PC-9 (cell line): ENCODE results near the gene IL31. TPM values are rescaled to one million over a fixed set of nuclear protein-coding genes. Genes with fewer than 3 reads are reported as not detected.

Experiments
- BruUV-seq: library from RNA; stranded (reverse); fragments of 400-500 nt; replicated peaks from 2 replicates; lab custom pipeline; 2021; lab: Mats Ljungman, UMichigan
- CTCF ChIA-PET: fragments of 300-600 bp; sonication (Branson Sonifier 250); formaldehyde crosslinking; loops from one replicate; lab custom pipeline; 2022; ENCODE audit warnings: antibody characterized with exemption; lab: Charles Lee
- POLR2A ChIA-PET: fragments of 300-600 bp; sonication (Branson Sonifier 250); formaldehyde crosslinking; loops from one replicate; lab custom pipeline; 2022; ENCODE audit warnings: antibody characterized with exemption; ENCODE audit not compliant: unreplicated experiment; lab: Charles Lee
- DNase-seq, 2 experiments: peaks; one replicate each; pipeline versions ENCODE4 v3.0.0 to v3.0.0-alpha.2; 2015 to 2022; ENCODE audit warnings: mixed read lengths in 1 of 2
- H2AFZ ChIP-seq: fragments of 200-600 bp; sonication (generic); 2 replicates; pipeline ENCODE4 v1.8.1; 2017; ENCODE audit warnings: antibody characterized with exemption
- H3F3A ChIP-seq: fragments of 200-600 bp; sonication (generic); 2 replicates; pipeline ENCODE4 v1.8.1; 2017; ENCODE audit warnings: antibody characterized with exemption, mild to moderate bottlenecking, low read depth; ENCODE audit not compliant: insufficient read depth
- H3K27ac ChIP-seq: fragments of 200-600 bp; sonication (generic); 2 replicates; pipeline ENCODE4 v1.6.1; 2016; ENCODE audit warnings: mixed run types
- H3K27me3 ChIP-seq: fragments of 200-600 bp; sonication (generic); 2 replicates; pipeline ENCODE4 v1.6.1; 2016; ENCODE audit warnings: low read depth, mixed run types; ENCODE audit not compliant: insufficient read depth
- H3K36me3 ChIP-seq: fragments of 200-600 bp; sonication (generic); 2 replicates; pipeline ENCODE4 v1.6.1; 2016; ENCODE audit warnings: low read depth, mixed run types
- H3K4me1 ChIP-seq: fragments of 200-600 bp; sonication (generic); replicated peaks from 2 replicates; pipeline ENCODE4 v1.6.1; 2016; ENCODE audit warnings: mixed run types; ENCODE audit not compliant: insufficient read depth
- H3K4me2 ChIP-seq: fragments of 200-600 bp; sonication (generic); 2 replicates; pipeline ENCODE4 v1.6.1; 2017; ENCODE audit warnings: mixed run types
- H3K4me3 ChIP-seq: fragments of 200-600 bp; sonication (generic); 2 replicates; pipeline ENCODE4 v1.6.1; 2016; ENCODE audit warnings: mixed run types
- H3K79me2 ChIP-seq: fragments of 200-600 bp; sonication (generic); 2 replicates; pipeline ENCODE4 v1.6.1; 2017; ENCODE audit warnings: low read depth, mixed run types
- H3K9me2 ChIP-seq: fragments of 200-600 bp; sonication (generic); 2 replicates; pipeline ENCODE4 v1.8.1; 2017; ENCODE audit warnings: mild to moderate bottlenecking; ENCODE audit not compliant: insufficient read depth
- H3K9me3 ChIP-seq: fragments of 200-600 bp; sonication (generic); 2 replicates; pipeline ENCODE4 v1.8.1; 2016; ENCODE audit warnings: low read depth; ENCODE audit not compliant: insufficient read depth
- H4K20me1 ChIP-seq: fragments of 200-600 bp; sonication (generic); 2 replicates; pipeline ENCODE4 v1.8.1; 2017; ENCODE audit not compliant: insufficient read depth
- CTCF ChIP-seq: fragments of 200-600 bp; sonication (generic); conservative IDR thresholded peaks from 2 replicates; pipeline ENCODE4 v1.6.1; 2017; ENCODE audit warnings: mixed run types, antibody characterized with exemption, mild to moderate bottlenecking, moderate library complexity
- EZH2 ChIP-seq: fragments of 200-600 bp; sonication (generic); IDR thresholded peaks from 2 replicates; pipeline ENCODE4 v1.8.0; 2017; ENCODE audit warnings: antibody characterized with exemption, low read depth
- intact Hi-C: fragments of 100-400 bp; cut with micrococcal nuclease; formaldehyde crosslinking; loops from one replicate; pipeline ENCODE4 v1.10.0; 2022; ENCODE audit not compliant: unreplicated experiment
- total RNA-seq: library from RNA; stranded (reverse); gene quantifications from 2 replicates; pipeline ENCODE4 v1.2.3, GENCODE V29; 2021

IL31 gene
- total RNA-seq, 1 experiment from 2014 or later: not detected

DNA sequence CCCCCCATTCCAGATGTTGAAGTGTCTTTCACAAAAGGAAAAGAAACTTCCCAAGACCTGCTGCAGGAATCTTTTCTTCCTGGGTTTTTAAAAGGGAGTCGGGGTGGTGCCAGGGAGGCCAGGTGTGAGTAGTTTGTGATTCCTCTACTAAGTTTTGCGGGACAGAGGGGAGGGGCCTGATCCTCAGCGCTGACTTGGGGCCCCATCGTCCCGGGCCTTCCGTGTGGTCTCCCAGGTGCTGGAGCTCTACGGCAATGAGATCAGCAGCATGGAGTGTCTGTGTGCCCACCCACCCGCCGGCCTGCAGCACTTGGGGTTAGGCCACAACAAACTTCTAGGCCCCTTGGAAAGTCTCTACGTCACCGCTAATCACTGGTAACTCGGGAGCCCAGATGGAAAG, 13.4 kb upstream of the IL31 start:
- ChIA-PET POLR2A (no interaction called here), CTCF (no interaction called here)
- Histone ChIP-seq H3K79me2 (no peaks in the 10 kb centered on the region), H3K4me2 (no peak overlapping the region), H3K4me1 (no peaks in the 10 kb centered on the region), H3K9me2 (no peaks in the 10 kb centered on the region), H3F3A (no peaks in the 10 kb centered on the region), H3K36me3 (no peaks in the 10 kb centered on the region), H4K20me1 (no peaks in the 10 kb centered on the region), H3K27me3 (no peaks in the 10 kb centered on the region), H3K4me3 (no peak overlapping the region), H3K9me3 (no peaks in the 10 kb centered on the region), H3K27ac (no peak overlapping the region), H2AFZ (no peak overlapping the region)
- intact Hi-C loops: no loop called here
- DNase-seq: no peak
- BruUV-seq: no TSS peak
- TF ChIP-seq EZH2 (no peak), CTCF (no peak)

GRCh38 chr12:122185494-122186082, 11.6 kb upstream of the IL31 start:
- Histone ChIP-seq H3K9me3 (no peaks in the 10 kb centered on the region), H3K79me2 (no peaks in the 10 kb centered on the region), H2AFZ (no peak overlapping the region), H3K4me3 (no peak overlapping the region), H3K27ac (no peak overlapping the region), H3K9me2 (no peaks in the 10 kb centered on the region), H3K36me3 (no peaks in the 10 kb centered on the region), H4K20me1 (no peaks in the 10 kb centered on the region), H3K27me3 (no peaks in the 10 kb centered on the region), H3F3A (no peaks in the 10 kb centered on the region), H3K4me2 (no peak overlapping the region), H3K4me1 (no peaks in the 10 kb centered on the region)
- intact Hi-C loops: no loop called here
- ChIA-PET CTCF (no interaction called here), POLR2A (no interaction called here)
- no TSS peak for BruUV-seq
- DNase-seq: no peak
- TF ChIP-seq CTCF: no peak
- no peak for TF ChIP-seq EZH2

DNA sequence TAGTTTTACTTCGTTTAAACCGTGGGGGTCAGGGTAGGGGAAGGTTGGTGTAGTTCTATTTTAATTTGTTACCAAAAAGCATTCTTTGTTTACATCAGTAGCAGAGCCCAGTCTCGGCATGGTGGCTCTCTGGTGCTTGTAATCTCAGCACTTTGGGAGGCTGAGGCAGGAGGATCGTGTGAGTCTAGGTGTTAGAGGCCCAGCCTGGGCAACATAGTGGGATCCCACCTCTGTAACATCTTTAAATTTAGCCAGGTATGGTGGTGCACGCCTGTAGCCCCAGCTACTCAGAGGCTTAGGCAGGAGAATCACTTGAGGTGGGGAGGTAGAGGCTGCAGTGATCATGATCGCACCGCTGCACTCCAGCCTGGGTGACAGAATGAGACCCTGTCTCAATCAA, 11.1 kb upstream of the IL31 start:
- no peaks in the 10 kb centered on the region for H3K9me2 ChIP-seq
- H3K27ac ChIP-seq: no peak overlapping the region
- no peak overlapping the region for H3K4me3 ChIP-seq
- TF ChIP-seq EZH2: no peak
- TF ChIP-seq CTCF: no peak
- ChIA-PET POLR2A (no interaction called here), CTCF (no interaction called here)
- no peaks in the 10 kb centered on the region for H3K79me2 ChIP-seq
- H3K4me2 ChIP-seq: no peak overlapping the region
- no peaks in the 10 kb centered on the region for H3K36me3 ChIP-seq
- no TSS peak for BruUV-seq
- DNase-seq: no peak
- no peaks in the 10 kb centered on the region for H4K20me1 ChIP-seq
- H3K4me1 ChIP-seq: no peaks in the 10 kb centered on the region
- intact Hi-C loops: no loop called here
- H3F3A ChIP-seq: no peaks in the 10 kb centered on the region
- H3K9me3 ChIP-seq: no peaks in the 10 kb centered on the region
- no peak overlapping the region for H2AFZ ChIP-seq
- no peaks in the 10 kb centered on the region for H3K27me3 ChIP-seq
